DND-41 (cell line): ENCODE measurements around the gene COA7.

ENCODE experiments used
- ATAC-seq: fragments of 200-7000 bp; cut with Tn5 transposase; 3 replicates; pipeline ENCODE4 v1.9.1; 2021; ENCODE audit warnings: low read depth; ENCODE audit not compliant: insufficient read depth
- DNase-seq: peaks from one replicate; pipeline ENCODE4 v3.0.0-alpha.2; 2020
- H2AFZ ChIP-seq: 2 replicates; pipeline ENCODE4 v1.6.0; 2012; ENCODE audit warnings: low read depth, low read length
- H3K27ac ChIP-seq: 2 replicates; pipeline ENCODE4 v1.5.1; 2012; ENCODE audit warnings: low read length, inconsistent platforms
- H3K27me3 ChIP-seq: fragments of 200-600 bp; sonication (generic); 2 replicates; pipeline ENCODE4 v1.6.0; 2012; ENCODE audit warnings: low read length, mild to moderate bottlenecking, inconsistent platforms; ENCODE audit not compliant: insufficient read depth, poor library complexity
- H3K36me3 ChIP-seq: 2 replicates; pipeline ENCODE4 v1.5.1; 2012; ENCODE audit warnings: low read length, inconsistent platforms; ENCODE audit not compliant: insufficient read depth
- H3K4me1 ChIP-seq: 2 replicates; pipeline ENCODE4 v1.5.1; 2012; ENCODE audit warnings: mild to moderate bottlenecking, low read length; ENCODE audit not compliant: insufficient read depth
- H3K4me2 ChIP-seq: 2 replicates; pipeline ENCODE4 v1.6.0; 2012; ENCODE audit warnings: mild to moderate bottlenecking, moderate library complexity, low read length, inconsistent platforms; ENCODE audit not compliant: insufficient read depth
- H3K4me3 ChIP-seq, 2 experiments: fragments of 200-600 bp in 1 of 2; shearing (Covaris generic) in 1 of 2; 2 replicates each; pipeline ENCODE4 v1.5.1; 2012 to 2016; ENCODE audit warnings: inconsistent platforms in 2 of 2, low read length in 2 of 2, mild to moderate bottlenecking in 2 of 2, low read depth in 1 of 2, moderate library complexity in 1 of 2
- H3K79me2 ChIP-seq: 2 replicates; pipeline ENCODE4 v1.6.0; 2012; ENCODE audit warnings: low read length, inconsistent platforms; ENCODE audit not compliant: insufficient read depth
- H3K9ac ChIP-seq: 2 replicates; pipeline ENCODE4 v1.6.0; 2012; ENCODE audit warnings: low read depth, mild to moderate bottlenecking, inconsistent platforms, low read length, moderate library complexity
- H3K9me3 ChIP-seq: 2 replicates; pipeline ENCODE4 v1.5.1; 2012; ENCODE audit warnings: low read length, moderate library complexity, mild to moderate bottlenecking, inconsistent platforms; ENCODE audit not compliant: insufficient read depth, severe bottlenecking
- H4K20me1 ChIP-seq: 2 replicates; pipeline ENCODE4 v1.6.0; 2012; ENCODE audit warnings: low read length; ENCODE audit not compliant: insufficient read depth
- CTCF ChIP-seq: IDR thresholded peaks from 2 replicates; pipeline ENCODE4 v1.5.1; 2012; ENCODE audit warnings: borderline replicate concordance, low read length, moderate library complexity, mild to moderate bottlenecking; ENCODE audit not compliant: poor library complexity, severe bottlenecking; ENCODE audit errors: extremely low read depth
- EZH2 ChIP-seq: IDR thresholded peaks from 3 replicates; pipeline ENCODE4 v1.6.1; 2012; ENCODE audit warnings: borderline replicate concordance, low read depth, mild to moderate bottlenecking, moderate library complexity, low read length, inconsistent platforms; ENCODE audit not compliant: severe bottlenecking

Gene COA7

GRCh38 chr1:52673513-52673912, 24.6 kb downstream of the COA7 start:
- Histone ChIP-seq H2AFZ (no peak overlapping the region), H3K9me3 (no peaks in the 10 kb centered on the region), H3K27me3 (no peaks in the 10 kb centered on the region), H3K27ac (no peak overlapping the region), H3K4me2 (no peak overlapping the region), H4K20me1 (no peaks in the 10 kb centered on the region), H3K4me3 (no peak overlapping the region), H3K4me1 (peaks cover 13% of the 10 kb centered on the region), H3K9ac (no peak overlapping the region), H3K36me3 (no peaks in the 10 kb centered on the region), H3K79me2 (no peaks in the 10 kb centered on the region)
- ATAC-seq (no peak), DNase-seq (no peak)
- TF ChIP-seq CTCF (no peak), EZH2 (no peak)

GRCh38 chr1:52672946-52673345, 25.2 kb downstream of the COA7 start:
- H3K27me3 ChIP-seq: no peaks in the 10 kb centered on the region
- no peak overlapping the region for H3K27ac ChIP-seq
- H3K4me1 ChIP-seq: peaks cover 13% of the 10 kb centered on the region
- no peak overlapping the region for H3K4me3 ChIP-seq
- no peak overlapping the region for H3K9ac ChIP-seq
- H4K20me1 ChIP-seq: no peaks in the 10 kb centered on the region
- no peaks in the 10 kb centered on the region for H3K79me2 ChIP-seq
- TF ChIP-seq EZH2 (no peak), CTCF (no peak)
- no peaks in the 10 kb centered on the region for H3K36me3 ChIP-seq
- no peak overlapping the region for H2AFZ ChIP-seq
- H3K9me3 ChIP-seq: no peaks in the 10 kb centered on the region
- ATAC-seq: no peak
- no peak overlapping the region for H3K4me2 ChIP-seq
- no peak for DNase-seq

- Histone ChIP-seq H3K9ac (no peak overlapping the region), H2AFZ (no peak overlapping the region), H3K9me3 (no peaks in the 10 kb centered on the region), H3K4me3 (no peak overlapping the region), H3K4me2 (no peak overlapping the region), H3K27ac (no peak overlapping the region), H3K79me2 (no peaks in the 10 kb centered on the region), H3K4me1 (peaks cover 13% of the 10 kb centered on the region), H3K27me3 (no peaks in the 10 kb centered on the region), H4K20me1 (no peaks in the 10 kb centered on the region), H3K36me3 (no peaks in the 10 kb centered on the region)
- DNase-seq (no peak), ATAC-seq (no peak)
- TF ChIP-seq EZH2 (no peak), CTCF (no peak)
Observed at GRCh38 chr1:52670604-52671003, 27.5 kb downstream of the COA7 start.

- no peak for TF ChIP-seq CTCF
- no peak for TF ChIP-seq EZH2
- Histone ChIP-seq H3K36me3 (no peaks in the 10 kb centered on the region), H3K9ac (no peak overlapping the region), H3K4me3 (no peak overlapping the region), H2AFZ (0 out of 2 replicates have a peak overlapping the region, but pooled peaks have one; percentile 13), H3K27ac (no peak overlapping the region), H3K27me3 (no peaks in the 10 kb centered on the region), H4K20me1 (no peaks in the 10 kb centered on the region), H3K79me2 (no peaks in the 10 kb centered on the region), H3K9me3 (no peaks in the 10 kb centered on the region), H3K4me2 (no peak overlapping the region), H3K4me1 (peaks cover 7% of the 10 kb centered on the region)
- no peak for DNase-seq
- ATAC-seq: no peak
Observed at GRCh38 chr1:52669696-52670095, 28.5 kb downstream of the COA7 start.
